NOMO-1 treated with dmso at 0.1 percent for 144 hours (cell line): ENCODE measurements around the gene TSPAN9.

Source experiments
- DNase-seq: peaks from one replicate; lab custom pipeline; 2025; ENCODE audit not compliant: unreplicated experiment; lab: John Stamatoyannopoulos, UW

The TSPAN9 gene

GRCh38 chr12:3158851-3159465 lies 81.8 kb downstream of the TSPAN9 start:
- no peak for DNase-seq

GRCh38 chr12:3160081-3160480 lies 82.9 kb downstream of the TSPAN9 start:
- DNase-seq: no peak

DNA sequence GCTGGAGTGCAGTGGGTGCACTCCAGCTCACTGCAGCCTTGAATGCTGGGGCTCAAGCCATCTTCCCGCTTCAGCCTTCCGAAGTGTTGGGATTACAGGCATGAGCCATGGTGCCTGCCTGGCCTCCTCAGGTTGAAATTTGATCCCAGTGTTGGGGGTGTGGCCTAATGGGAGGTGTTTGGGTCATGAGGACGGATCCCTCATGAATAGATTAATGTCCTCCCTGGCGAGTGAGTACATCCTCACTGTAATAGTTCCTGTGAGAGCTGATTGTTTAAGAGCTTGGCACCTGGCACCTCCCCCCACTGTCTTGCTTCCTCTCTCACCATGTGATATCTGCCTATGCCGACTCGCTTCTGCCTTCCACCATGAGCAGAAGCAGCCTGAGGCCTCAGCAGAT lies 84.7 kb downstream of the TSPAN9 start:
- DNase-seq: no peak

DNA sequence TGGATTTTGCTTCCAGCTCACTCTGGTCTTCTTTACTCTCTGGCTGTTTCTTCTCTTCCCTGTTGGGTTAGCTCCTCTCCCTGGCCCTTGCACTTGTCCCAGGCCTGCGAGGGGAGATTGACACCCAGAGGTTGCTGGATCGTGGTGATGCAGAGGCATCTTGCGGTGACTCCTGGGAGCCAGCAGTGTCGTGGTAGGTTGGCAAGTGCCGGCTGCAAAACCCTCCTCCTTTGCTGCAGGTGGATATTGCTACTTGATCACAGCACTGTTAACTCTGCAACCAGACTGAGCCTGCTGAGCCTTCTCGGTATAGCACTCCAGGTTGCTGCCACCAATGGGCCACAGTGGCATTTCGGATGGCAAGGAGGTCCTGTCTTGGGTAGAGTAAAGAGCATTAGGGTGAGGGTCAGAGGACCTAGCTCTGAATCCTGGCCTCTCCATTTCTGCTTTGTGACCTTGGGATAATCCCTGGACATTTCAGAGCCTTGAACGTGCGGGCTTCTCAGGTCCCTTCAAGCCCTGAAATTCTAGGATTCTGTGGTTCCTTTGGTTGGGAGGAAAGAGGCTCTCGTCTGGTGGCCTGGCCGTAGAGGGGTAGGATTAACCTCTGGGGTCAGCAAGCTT lies 87.4 kb downstream of the TSPAN9 start:
- no peak for DNase-seq

DNA sequence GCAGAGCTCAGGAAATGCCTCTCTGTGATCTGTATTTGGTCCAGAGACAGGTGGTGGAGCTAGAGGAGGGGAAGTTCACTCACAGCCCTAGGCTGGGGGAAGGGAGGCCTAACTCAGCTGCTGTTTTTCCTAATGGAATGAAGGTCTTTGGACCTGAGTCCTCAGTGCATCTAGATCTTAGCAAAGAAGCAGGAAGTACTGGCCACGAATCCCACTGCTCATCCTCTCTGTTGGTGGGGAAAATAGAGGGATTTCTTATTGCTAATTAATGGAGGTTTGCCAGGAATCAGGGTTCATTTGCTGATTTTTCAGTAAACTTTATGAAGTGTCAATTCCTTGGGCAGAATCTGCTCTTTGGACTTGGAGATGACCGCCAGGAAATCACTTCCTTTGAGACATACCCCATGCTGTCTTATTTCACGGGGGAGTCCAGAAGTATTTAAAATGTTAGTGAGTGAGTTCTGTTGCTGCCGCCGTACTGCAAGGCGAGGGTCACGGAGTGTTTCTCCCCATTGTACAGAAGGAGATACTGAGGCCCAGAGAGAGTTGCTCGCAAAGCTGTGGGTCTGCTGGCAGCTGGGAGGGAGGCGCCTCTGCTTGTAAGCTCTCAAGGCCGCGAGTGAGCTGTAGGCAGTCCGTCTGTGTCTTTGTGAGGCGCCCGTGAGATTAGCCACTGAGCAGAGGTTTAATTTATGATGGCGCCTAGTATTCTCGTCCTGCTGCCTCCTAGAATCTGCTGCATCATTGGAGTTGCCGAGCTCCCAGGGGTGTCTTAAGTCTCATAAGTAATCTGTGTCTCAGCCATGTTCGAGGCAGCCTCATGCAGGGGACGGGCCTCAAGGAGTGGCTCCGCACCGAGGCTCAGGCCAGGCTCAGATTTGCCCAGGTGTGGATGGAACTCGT lies 88.2 kb downstream of the TSPAN9 start:
- no peak for DNase-seq

DNA sequence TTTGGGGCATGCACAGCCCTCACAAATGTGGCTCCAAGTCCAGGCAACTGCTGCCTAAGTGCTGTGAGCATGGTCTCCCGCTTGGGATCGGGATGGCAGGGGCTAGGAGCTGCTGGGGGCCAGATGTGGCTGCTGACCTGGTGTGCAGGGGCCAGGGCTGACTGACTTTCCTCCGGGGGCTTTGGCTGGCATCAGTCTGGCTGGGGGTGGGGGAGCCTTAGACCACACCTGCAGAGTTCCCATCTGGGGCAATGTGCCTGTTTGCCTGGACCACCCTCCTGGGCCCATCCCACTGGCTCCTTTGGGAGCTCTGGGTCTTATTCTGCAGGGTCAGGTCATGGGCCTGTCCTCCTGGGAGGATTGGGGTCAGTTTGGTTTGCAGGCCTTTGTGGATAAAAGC lies 90.5 kb downstream of the TSPAN9 start:
- DNase-seq: no peak

DNA sequence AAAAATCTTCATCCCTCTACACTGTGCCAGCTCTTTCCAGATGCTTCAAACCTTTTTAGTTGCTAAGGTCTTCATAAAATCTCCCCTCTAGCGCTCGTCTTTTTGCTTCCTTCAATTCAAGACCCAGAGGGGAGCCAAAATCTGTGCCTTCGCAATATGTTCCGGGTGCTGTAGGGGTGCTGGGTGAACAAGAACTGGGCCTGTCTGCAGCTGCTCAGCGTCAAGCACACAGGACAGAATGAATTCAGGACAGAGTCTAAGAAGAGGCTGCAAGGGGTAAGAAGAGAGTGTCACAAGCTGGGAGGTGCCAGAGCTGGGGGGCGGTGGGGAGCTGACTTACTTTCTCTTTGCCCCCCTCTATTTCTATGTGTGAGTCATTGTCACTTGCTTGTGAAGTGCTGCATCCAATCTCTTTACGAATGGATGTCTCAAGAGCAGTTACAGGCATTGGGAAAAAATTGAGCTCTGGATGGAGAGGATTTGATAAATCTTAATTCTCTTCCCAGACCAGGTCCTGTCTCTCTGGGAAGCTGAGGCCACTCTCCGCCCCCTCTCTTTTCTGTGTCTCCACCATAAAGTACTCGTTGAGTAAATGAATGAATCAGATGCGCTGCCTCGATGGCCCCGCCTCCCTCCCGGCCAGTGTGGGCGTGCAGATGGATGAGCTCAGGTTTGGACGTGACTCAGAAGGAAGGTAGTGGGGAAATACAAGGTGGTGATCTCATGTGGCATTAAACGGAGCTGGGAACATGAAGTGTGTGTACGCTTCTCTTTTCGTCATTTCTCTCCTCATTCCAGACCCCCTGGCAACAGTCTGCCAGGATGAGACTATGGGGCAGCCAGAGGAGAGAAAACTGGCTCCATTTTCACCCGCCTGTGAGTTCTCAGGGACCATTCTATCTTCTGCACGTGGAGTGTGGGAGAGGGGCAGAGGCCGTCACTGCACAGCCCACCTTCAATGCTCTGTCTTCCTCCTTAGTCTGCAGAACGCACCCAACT lies 91.3 kb downstream of the TSPAN9 start:
- no peak for DNase-seq

DNA sequence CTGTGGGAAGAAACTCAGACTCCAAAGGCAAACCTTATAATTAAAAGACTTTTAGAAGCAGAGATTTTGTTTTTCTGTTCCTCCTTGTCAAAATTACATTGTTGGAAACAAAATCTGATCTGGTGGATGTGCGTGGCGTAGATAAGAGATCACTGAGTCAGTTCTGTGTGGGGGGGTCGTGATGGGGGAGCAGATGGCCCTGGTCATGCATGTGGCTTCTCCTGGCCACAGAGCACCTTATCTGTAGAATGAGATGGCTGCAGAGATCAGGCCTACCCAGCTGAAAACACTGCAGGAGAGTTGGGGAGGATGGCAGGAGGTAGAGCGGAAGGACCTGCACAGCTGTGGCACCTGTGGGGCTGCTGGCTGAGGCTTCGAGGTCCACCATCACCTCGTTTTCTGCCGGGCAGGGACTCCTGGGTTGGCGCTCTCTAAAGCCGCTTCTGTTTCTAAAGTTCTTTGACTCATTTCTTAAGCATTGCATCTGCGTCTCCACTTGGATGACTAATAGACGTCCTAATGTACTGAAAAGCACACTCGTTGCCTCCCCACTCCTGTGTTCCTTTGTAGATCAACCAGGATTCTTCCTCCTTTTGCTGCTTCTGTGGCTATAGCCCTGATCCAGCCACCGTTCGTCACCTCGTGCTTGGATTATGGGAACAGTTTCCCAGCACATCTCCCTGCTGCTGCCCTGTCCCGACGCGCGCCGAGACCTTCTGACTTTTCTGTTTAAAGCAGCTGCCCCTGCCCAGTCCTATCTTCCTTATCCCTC lies 93.4 kb downstream of the TSPAN9 start:
- DNase-seq: no peak

GRCh38 chr12:3171195-3171591 lies 94.0 kb downstream of the TSPAN9 start:
- DNase-seq: no peak

DNA sequence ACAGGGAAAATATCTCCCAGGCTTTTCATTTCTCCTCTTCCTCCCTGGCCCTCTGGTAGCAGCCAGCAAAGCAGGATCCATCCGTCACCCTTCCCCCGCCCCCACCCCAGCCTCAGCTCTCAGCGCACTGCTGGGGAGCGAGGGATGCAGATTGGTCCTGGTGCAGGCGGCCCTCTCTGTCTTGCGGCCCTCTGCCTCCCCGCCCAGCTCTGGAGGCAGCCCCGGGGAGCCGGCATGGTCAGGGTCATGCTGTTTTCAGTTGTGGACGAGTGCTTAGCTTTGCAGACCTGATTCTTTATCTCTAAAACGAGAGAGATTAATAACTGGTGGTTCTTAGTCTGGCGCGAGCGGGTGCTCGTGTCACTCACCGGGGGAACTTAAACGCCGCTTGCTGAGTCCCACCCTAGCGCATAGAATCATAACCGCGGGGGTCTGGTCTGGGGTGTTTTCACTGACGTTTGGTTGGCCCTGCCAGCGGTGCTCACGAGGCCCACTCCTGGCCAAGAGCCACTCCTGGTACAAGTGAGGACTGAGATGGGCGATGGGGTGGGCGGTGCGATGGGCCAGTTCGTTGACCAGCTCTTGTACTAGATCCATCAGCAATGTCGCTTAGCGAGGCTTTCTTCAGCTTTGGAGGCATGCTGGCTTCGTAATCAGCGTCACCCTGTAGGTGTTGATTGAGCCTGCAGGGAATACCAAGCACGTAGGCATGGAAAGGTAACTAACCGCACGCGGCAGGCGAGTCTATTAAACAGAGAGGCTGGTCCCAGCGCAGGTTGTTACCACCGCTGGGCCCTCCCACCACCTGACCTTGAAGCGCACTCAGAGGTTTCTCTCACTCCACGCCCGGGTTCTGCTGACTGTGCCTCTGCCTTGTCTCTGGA lies 95.2 kb downstream of the TSPAN9 start:
- DNase-seq: no peak

- DNase-seq: no peak
Measured at GRCh38 chr12:3173008-3173553, 95.9 kb downstream of the TSPAN9 start.

GRCh38 chr12:3173912-3174311 lies 96.7 kb downstream of the TSPAN9 start:
- DNase-seq: no peak

GRCh38 chr12:3175238-3175637 lies 98.1 kb downstream of the TSPAN9 start:
- no peak for DNase-seq

GRCh38 chr12:3176754-3177153 lies 99.6 kb downstream of the TSPAN9 start:
- no peak for DNase-seq

- DNase-seq: no peak
Measured at GRCh38 chr12:3177778-3178425, 100.7 kb downstream of the TSPAN9 start.

DNA sequence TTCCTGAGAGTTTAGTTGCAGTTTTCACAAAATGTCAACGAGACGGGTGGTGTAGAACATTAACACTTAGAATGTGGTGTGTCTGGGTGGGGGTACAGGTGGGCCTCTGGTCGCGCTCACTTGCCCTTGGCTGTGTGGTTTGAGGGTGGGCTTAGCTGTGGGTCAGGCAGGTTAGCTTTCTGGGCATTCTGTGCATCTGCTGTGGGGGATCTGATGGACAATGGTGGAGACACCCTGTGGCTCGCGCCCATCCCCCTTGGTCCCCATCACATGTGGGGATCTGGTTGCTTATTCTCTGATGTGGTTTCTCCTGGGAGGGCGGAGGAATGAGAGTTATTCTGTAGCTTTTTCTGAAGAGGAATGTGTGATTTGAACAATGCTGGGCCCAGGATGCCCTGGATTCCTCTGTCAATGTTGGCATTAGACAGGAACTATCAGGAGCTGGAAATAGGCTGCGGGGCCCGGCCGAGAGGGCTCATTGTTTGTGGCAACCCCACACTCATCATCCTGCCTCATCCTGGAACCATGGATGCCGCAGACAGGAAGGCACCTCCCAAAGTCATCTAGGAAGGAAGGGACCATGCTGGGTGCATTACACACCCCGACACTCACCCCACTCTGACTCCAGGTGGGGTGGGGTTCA lies 101.6 kb downstream of the TSPAN9 start:
- no peak for DNase-seq

DNA sequence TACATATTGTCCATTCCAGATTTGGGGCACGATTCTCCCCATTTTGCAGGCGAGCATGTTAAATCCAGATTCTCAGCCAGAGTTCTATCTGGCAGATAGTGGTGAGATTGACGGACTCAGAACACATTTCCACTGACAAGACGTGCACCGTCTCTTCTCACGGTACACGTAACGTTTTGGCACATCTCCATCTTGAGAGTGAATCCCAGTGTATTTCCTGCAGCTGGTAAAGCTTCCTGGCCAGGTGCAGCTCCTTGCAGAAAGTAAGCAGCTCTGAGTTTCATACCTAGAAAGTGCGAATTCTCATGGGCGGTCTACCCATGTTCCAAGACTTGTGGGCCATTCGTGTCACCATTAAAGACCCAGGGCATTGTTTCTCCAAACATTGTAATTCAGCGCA lies 102.6 kb downstream of the TSPAN9 start:
- no peak for DNase-seq

GRCh38 chr12:3182426-3182825 lies 105.2 kb downstream of the TSPAN9 start:
- DNase-seq: no peak
